Measurements from ENCODE around the gene AUTS2. TPM values are rescaled to one million over a fixed set of nuclear protein-coding genes. Genes with fewer than 3 reads are reported as not detected.

The AUTS2 gene
- total RNA-seq, 1 donor from 2014 or later: 2.1 TPM

- no peaks in the 10 kb centered on the region for H3K36me3 Mint-ChIP-seq (ENCODE audit: low read depth)
- no peak overlapping the region for H3K4me3 Mint-ChIP-seq
- intact Hi-C loops (cut with micrococcal nuclease): no loop called here
- no peaks in the 10 kb centered on the region for H3K4me1 Mint-ChIP-seq
- H3K9me3 Mint-ChIP-seq: no peaks in the 10 kb centered on the region
- no peak for DNase-seq
- no peak overlapping the region for H3K27ac Mint-ChIP-seq
- peaks cover 2% of the 10 kb centered on the region for H3K27me3 Mint-ChIP-seq
These were observed 24.7 kb downstream of the AUTS2 start for GRCh38 chr7:69622960-69623359.

- Mint-ChIP-seq H3K36me3 (ENCODE audit: low read depth) (no peaks in the 10 kb centered on the region), H3K27ac (no peak overlapping the region), H3K4me1 (no peaks in the 10 kb centered on the region), H3K9me3 (no peaks in the 10 kb centered on the region), H3K4me3 (no peak overlapping the region), H3K27me3 (peaks cover 2% of the 10 kb centered on the region)
- no peak for DNase-seq
- intact Hi-C loops (cut with micrococcal nuclease): no loop called here
These were observed 26.4 kb downstream of the AUTS2 start for GRCh38 chr7:69624435-69625230.

GRCh38 chr7:69625238-69625637 is 27.0 kb downstream of the AUTS2 start:
- intact Hi-C loops (cut with micrococcal nuclease): no loop called here

GRCh38 chr7:69625798-69626197 is 27.5 kb downstream of the AUTS2 start:
- DNase-seq: no peak
- peaks cover 2% of the 10 kb centered on the region for H3K27me3 Mint-ChIP-seq
- H3K36me3 Mint-ChIP-seq (ENCODE audit: low read depth): no peaks in the 10 kb centered on the region
- no peaks in the 10 kb centered on the region for H3K4me1 Mint-ChIP-seq
- H3K9me3 Mint-ChIP-seq: no peaks in the 10 kb centered on the region
- no peak overlapping the region for H3K27ac Mint-ChIP-seq
- intact Hi-C loops (cut with micrococcal nuclease): no loop called here
- H3K4me3 Mint-ChIP-seq: no peak overlapping the region

More at GRCh38 chr7:69625238-69625637, 27.0 kb downstream of the AUTS2 start:
- no peak overlapping the region for H3K27ac Mint-ChIP-seq
- H3K9me3 Mint-ChIP-seq: no peaks in the 10 kb centered on the region
- no peaks in the 10 kb centered on the region for H3K36me3 Mint-ChIP-seq (ENCODE audit: low read depth)
- DNase-seq: no peak
- H3K4me1 Mint-ChIP-seq: no peaks in the 10 kb centered on the region
- H3K27me3 Mint-ChIP-seq: peaks cover 2% of the 10 kb centered on the region
- H3K4me3 Mint-ChIP-seq: no peak overlapping the region

DNA sequence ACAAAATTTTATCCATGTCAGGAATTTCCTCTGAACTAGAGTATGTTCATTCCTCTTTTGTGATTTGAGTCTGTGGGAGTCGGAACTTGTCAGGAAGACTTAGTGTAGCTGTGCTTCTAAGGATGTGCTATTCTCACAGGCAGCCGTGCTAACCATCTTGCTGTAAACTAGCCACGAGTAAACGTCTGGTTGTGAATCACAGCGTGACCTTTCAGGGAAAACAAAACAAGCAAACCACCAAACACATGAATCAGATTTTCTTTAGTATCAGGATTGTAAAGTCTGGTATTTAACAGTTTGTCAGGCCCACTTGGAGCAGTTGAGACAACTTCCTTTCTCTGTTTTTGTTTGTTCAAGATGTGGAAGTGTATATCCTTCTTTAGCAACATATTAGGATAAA is 32.0 kb downstream of the AUTS2 start:
- Mint-ChIP-seq H3K36me3 (ENCODE audit: low read depth) (no peaks in the 10 kb centered on the region), H3K27me3 (no peaks in the 10 kb centered on the region)
- no peak for DNase-seq

GRCh38 chr7:69631131-69631530 is 32.9 kb downstream of the AUTS2 start:
- H3K36me3 Mint-ChIP-seq (ENCODE audit: low read depth): no peaks in the 10 kb centered on the region
- no peak overlapping the region for H3K27ac Mint-ChIP-seq
- H3K4me3 Mint-ChIP-seq: no peak overlapping the region
- intact Hi-C loops (cut with micrococcal nuclease): no loop called here
- DNase-seq: no peak
- no peaks in the 10 kb centered on the region for H3K27me3 Mint-ChIP-seq
- H3K9me3 Mint-ChIP-seq: no peaks in the 10 kb centered on the region
- no peaks in the 10 kb centered on the region for H3K4me1 Mint-ChIP-seq

More for the DNA sequence above, 32.0 kb downstream of the AUTS2 start:
- Mint-ChIP-seq H3K9me3 (no peaks in the 10 kb centered on the region), H3K4me1 (no peaks in the 10 kb centered on the region), H3K27ac (no peak overlapping the region), H3K4me3 (no peak overlapping the region)
- intact Hi-C loops (cut with micrococcal nuclease): no loop called here

DNA sequence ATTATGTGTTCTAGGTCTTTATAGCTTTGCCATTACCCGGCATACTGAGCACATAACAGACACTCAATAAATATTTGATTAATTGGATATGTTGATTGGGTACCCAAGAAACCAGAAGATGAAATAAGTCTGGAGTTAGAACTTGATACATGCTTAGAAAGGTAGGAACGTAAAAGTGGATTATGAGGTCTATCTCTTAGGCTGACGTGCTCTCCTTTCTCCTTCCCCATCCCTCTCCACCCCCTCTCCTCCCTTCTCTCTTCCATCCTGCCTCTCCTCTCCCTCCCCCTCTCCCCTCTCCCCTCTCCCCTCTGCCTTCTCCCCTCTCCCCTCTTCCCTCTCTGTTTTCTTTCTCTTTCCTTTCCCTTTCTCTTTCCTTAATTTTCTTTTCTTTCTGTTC is 34.0 kb downstream of the AUTS2 start:
- no peak overlapping the region for H3K27ac Mint-ChIP-seq

DNA sequence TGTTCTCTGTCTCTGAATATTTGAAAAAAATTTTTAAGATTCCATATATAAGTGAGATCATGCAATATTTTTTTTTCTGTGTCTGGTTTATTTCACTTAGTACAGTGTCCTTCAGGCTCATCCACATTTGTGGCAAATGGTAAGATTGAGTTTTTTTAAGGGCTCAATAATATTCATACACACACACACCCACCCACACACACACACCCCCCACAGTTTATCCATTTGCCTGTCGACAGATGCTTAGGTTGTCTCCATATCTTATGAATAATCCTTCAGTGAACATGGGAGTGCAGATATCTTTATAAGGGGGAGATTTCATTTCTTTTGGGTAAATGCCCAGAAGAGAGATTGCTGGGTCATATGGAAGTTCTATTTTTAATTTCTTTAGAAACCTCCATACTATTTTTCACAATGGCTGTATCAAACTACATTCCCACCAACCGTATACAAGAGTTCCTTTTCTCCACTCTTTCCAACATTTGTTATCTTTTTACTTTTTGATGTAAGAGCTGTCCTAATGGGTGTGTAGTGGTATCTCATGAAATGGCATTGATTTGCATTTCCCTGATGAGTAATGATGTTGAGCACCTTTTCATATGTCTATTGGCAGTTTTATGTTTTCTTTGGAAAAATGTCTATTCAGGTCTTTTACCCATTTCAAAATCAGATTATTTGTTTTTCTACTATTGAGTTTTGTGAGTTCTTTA is 35.0 kb downstream of the AUTS2 start:
- Mint-ChIP-seq H3K4me1 (no peaks in the 10 kb centered on the region), H3K27ac (no peak overlapping the region), H3K36me3 (ENCODE audit: low read depth) (no peaks in the 10 kb centered on the region), H3K27me3 (no peaks in the 10 kb centered on the region), H3K9me3 (no peaks in the 10 kb centered on the region), H3K4me3 (no peak overlapping the region)
- no peak for DNase-seq
- intact Hi-C loops (cut with micrococcal nuclease): no loop called here

More for the DNA sequence above, 34.0 kb downstream of the AUTS2 start:
- DNase-seq: no peak
- H3K4me1 Mint-ChIP-seq: no peaks in the 10 kb centered on the region
- intact Hi-C loops (cut with micrococcal nuclease): no loop called here
- no peaks in the 10 kb centered on the region for H3K36me3 Mint-ChIP-seq (ENCODE audit: low read depth)
- no peak overlapping the region for H3K4me3 Mint-ChIP-seq
- H3K27me3 Mint-ChIP-seq: no peaks in the 10 kb centered on the region
- H3K9me3 Mint-ChIP-seq: no peaks in the 10 kb centered on the region

GRCh38 chr7:69635555-69636185 is 37.4 kb downstream of the AUTS2 start:
- no peak for DNase-seq
- Mint-ChIP-seq H3K4me1 (no peaks in the 10 kb centered on the region), H3K27me3 (no peaks in the 10 kb centered on the region), H3K4me3 (no peak overlapping the region), H3K36me3 (ENCODE audit: low read depth) (no peaks in the 10 kb centered on the region), H3K27ac (no peak overlapping the region), H3K9me3 (no peaks in the 10 kb centered on the region)
- intact Hi-C loops (cut with micrococcal nuclease): no loop called here

DNA sequence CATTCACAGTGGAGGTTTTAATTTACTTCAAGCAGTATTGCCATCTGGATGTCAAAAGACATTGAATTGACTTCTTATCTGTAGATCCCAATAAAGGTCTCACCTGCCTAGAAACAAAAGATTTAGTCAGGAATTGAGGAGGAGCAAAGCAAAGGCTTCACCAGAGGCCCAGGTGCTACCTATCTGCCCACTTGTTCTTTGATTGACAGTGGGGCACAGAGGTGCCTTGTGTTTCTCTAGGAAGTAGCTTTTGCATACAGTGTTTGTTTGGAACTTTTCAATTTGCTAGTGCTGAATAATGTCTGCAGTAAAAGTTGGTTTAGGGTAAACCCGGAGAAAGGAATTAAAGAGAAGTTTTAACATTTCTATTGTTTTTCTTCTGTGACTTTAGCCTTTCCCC is 40.4 kb downstream of the AUTS2 start:
- DNase-seq: no peak
- Mint-ChIP-seq H3K4me1 (no peaks in the 10 kb centered on the region), H3K36me3 (ENCODE audit: low read depth) (no peaks in the 10 kb centered on the region), H3K4me3 (no peak overlapping the region), H3K27ac (no peak overlapping the region), H3K9me3 (no peaks in the 10 kb centered on the region), H3K27me3 (no peaks in the 10 kb centered on the region)
- intact Hi-C loops (cut with micrococcal nuclease): no loop called here

GRCh38 chr7:69640216-69640615 is 41.9 kb downstream of the AUTS2 start:
- H3K9me3 Mint-ChIP-seq: no peaks in the 10 kb centered on the region
- DNase-seq: no peak
- no peaks in the 10 kb centered on the region for H3K27me3 Mint-ChIP-seq
- H3K36me3 Mint-ChIP-seq (ENCODE audit: low read depth): no peaks in the 10 kb centered on the region
- no peaks in the 10 kb centered on the region for H3K4me1 Mint-ChIP-seq
- H3K4me3 Mint-ChIP-seq: no peak overlapping the region
- H3K27ac Mint-ChIP-seq: no peak overlapping the region
- intact Hi-C loops (cut with micrococcal nuclease): no loop called here

GRCh38 chr7:69640925-69641594 is 42.8 kb downstream of the AUTS2 start:
- no peaks in the 10 kb centered on the region for H3K9me3 Mint-ChIP-seq
- DNase-seq: no peak
- H3K36me3 Mint-ChIP-seq (ENCODE audit: low read depth): no peaks in the 10 kb centered on the region
- H3K4me1 Mint-ChIP-seq: no peaks in the 10 kb centered on the region
- H3K27ac Mint-ChIP-seq: no peak overlapping the region
- H3K27me3 Mint-ChIP-seq: no peaks in the 10 kb centered on the region
- intact Hi-C loops (cut with micrococcal nuclease): no loop called here
- H3K4me3 Mint-ChIP-seq: no peak overlapping the region

DNA sequence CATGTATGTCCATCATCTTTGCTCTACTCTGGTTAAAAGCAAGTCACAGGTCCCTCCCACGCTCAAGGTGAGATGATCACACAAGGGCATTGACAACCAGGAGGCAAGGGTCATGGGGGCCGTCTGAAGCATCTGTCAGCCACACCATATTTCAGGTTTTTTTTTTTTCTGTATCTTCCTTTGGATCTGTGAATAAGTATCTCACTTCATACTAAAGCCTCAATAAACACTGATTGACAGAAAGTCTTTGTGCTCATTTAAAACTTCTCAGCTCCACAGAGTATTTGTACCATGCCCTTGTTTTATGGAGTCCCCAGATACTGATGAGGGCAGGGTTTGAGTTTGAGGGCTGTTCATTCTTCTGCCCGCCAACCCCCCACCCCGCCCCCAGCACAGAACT is 45.0 kb downstream of the AUTS2 start:
- Mint-ChIP-seq H3K36me3 (ENCODE audit: low read depth) (no peaks in the 10 kb centered on the region), H3K27ac (no peak overlapping the region), H3K9me3 (no peaks in the 10 kb centered on the region), H3K27me3 (peaks cover 2% of the 10 kb centered on the region), H3K4me3 (no peak overlapping the region), H3K4me1 (no peaks in the 10 kb centered on the region)
- DNase-seq: no peak
- intact Hi-C loops (cut with micrococcal nuclease): no loop called here

Measured in activated CD4-positive, alpha-beta T cell treated with anti-CD3 and anti-CD28 coated beads, Interleukin-2, amount 10 ng/mL, durations not matched to agents 24 days and 14 days (primary cell).